Epithelial cell of prostate (primary cell): Measurements from ENCODE around the gene ATG9A.

Experiments used
- DNase-seq: peaks from one replicate; pipeline ENCODE4 v3.0.0-alpha.2; 2011; ENCODE audit warnings: low read depth, low spot score
- H3K27ac ChIP-seq: fragments of 450-650 bp; 2 replicates; pipeline ENCODE4 v1.5.1; 2017; ENCODE audit warnings: mild to moderate bottlenecking

The ATG9A gene

DNA sequence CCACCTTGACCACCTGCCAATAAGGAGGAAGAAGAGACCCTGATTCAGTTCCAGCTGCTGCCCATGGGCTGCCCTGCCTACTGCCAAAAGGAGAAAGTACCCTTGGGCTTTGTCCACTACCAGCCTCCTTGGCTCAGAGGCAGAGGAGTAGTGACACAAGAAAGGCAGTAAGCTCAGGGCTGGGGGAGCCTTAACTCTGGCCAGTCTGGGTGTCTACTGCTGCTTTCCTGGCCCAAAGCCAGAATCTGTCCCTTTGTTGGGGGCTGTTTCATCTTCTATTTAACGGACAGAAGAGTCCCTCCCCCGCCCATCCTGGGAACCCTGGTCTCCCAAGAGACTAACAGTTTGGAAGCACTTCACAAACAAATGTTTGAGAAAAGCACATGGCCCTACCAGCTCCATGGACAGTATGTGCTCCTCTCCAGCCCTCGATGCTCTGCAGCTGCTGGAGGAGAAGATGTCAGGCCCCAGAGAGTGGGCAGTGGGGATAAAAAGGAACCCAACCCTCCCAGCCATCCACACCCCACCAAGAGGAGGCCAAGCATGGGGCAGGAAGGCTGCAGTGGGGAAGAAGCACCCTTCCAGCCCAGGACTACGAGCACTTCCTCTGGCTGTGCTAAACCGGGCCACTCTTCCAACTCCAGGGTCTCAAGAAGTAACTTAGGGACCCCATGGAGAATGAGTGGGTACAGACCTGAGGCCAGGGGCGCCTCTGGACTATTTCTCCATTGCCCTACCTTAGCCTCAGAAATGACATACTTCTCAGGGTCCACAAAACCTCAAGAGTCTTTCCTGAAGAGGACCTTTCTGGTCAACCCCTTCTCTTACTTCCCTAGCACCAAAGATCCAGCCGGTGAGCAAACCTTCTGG, 1.2 kb downstream of the ATG9A start:
- H3K27ac ChIP-seq, result peak overlapping the region; percentile 92
- no peak for DNase-seq

- DNase-seq, result no peak
- H3K27ac ChIP-seq, result no peak overlapping the region
Observed at GRCh38 chr2:219225350-219225749, 4.1 kb downstream of the ATG9A start.

GRCh38 chr2:219223831-219224610, 5.4 kb downstream of the ATG9A start:
- DNase-seq, result no peak
- no peak overlapping the region for H3K27ac ChIP-seq

GRCh38 chr2:219221957-219222518, 7.4 kb downstream of the ATG9A start:
- no peak overlapping the region for H3K27ac ChIP-seq
- no peak for DNase-seq

GRCh38 chr2:219220652-219221402, 8.6 kb downstream of the ATG9A start:
- DNase-seq, result no peak
- H3K27ac ChIP-seq, result no peak overlapping the region

GRCh38 chr2:219219784-219220532, 9.5 kb downstream of the ATG9A start:
- no peak for DNase-seq
- no peak overlapping the region for H3K27ac ChIP-seq

DNA sequence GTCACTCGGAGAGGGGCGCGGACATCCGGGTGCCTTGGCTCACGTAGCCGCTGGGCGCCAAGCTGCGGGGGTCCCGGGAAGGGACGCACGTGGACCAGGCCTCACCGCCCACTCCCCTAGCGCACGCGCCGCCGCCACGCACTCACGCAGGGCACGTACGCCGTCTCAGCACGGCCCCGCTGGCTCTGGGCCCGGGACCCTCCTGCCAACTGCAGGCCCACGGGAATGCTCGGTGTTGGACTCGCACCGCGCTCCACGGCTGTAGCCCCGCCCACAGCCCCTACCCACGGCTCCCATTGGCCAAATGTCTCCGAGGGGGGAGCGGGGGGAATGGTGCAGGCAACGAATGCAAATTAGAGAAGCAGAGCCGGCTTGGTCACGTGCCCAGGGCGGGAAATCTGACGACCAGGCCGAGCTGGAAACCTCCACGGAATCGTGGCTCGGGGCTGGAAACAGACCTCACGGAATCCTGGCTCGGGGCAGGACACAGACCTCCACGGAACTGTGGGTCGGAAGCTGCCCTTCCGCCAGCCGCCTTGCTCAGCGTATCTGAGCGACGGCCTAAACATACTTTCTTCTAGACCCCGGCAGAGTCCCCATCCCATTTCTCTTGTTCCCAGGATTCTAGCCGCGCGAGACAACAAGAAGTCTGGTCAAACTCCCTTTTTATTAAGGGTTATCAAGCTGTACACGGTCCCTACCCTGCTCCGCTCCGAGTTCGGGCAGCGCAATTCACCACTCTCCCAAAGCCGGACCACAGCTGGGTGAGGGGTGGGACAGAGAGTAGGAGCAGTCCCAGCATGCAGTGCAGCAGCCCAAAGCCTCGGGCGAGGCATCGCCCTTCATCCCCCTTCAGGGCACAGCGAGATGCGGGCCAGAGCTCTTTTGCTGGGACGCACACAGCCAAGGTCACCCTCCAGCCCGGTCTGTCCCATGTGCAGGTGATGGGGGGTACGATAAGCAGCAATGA, 10.4 kb downstream of the ATG9A start, which contains the start of gene ABCB6:
Gene ABCB6, minus strand, starts transcription at position 227 of the 970 bp plus-strand sequence. CDS start 285 bp downstream, outside the sequence.
- peak within 1 kb of the TSS; percentile 83 for H3K27ac ChIP-seq
- DNase-seq, result peak; percentile 14

DNA sequence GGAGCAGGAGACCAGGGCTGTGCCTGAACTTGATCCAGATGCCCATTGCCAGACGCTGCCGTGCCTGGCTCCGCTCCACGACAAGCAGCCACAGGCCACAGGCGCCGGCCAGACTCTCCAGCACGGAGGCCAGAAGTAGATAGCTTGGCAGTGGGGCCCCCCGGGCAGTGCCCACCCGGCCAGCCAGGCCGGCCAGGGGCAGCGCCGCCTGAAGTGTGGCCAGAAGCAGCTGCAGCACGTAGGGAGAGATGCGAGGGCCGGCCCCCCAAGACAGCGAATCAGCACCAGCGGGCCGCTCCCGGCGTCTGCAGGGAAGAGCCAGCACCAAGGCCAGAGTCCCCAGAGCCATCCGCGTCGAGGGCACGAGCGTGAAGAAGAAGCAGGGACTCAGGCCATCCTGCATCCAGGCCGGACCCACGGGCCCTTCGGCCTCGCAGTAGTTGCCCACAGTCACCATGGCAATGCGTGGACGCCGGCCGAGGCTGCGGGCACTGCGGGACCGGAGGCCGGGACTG, 11.2 kb downstream of the ATG9A start:
- H3K27ac ChIP-seq, result peak overlapping the region; percentile 83
- DNase-seq, result no peak

GRCh38 chr2:219216535-219216915, 12.9 kb downstream of the ATG9A start:
- H3K27ac ChIP-seq, result no peak overlapping the region
- DNase-seq, result no peak

DNA sequence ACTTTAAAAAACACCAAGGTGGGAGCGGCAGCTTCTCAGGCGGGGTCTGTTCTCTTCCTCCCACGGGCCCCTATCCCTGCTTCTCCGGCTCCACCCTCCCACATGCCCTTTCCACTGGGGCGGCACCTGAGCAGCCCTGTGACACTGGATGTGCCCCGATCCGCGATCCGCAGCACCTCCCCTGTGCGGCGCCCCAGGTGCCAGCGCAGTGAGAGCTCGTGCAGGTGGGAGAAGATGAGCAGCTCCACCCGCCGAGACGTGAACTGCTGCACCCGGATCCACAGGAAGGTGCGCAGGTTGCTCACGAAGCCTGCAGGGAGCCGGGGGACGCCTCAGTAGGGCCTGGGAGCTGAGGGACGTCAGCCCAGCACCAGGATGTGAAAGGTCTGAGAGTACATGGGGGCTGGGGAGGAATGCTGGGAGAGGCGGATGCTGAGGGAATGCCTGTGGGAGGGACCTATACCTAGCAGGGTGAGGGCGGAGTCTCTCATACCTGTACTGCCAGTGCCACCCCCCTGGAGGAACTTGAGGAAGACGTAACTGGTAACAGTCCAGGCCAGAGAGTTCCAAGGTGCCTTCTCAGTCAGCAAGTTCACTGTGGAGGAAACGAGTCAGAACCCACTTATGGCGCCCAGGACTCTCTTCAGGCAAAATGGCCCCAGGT, 13.4 kb downstream of the ATG9A start:
- no peak overlapping the region for H3K27ac ChIP-seq
- no peak for DNase-seq

DNA sequence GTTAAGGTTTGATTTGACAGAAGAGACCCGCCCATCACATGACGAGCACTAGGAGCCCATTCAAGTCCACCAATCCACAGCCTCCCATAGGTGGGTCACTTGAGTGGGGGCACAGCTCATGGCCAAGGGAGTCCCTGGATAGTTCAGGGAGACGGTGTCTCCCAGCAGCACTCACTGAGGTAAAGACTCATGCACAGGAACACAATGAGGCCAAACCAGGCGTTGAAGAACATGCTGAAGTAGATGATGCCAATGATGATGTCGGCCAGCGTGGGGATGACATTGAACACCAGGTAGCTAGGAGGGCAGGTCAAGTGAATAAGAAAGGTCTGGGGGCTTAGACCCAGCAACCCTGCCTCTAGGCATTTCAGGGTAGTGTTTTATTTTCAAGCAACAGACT, 14.7 kb downstream of the ATG9A start:
- no peak for DNase-seq
- no peak overlapping the region for H3K27ac ChIP-seq

- DNase-seq, result no peak
- no peak overlapping the region for H3K27ac ChIP-seq
Observed at GRCh38 chr2:219214141-219214540, 15.3 kb downstream of the ATG9A start.

- no peak for DNase-seq
- H3K27ac ChIP-seq, result no peak overlapping the region
Observed at GRCh38 chr2:219213486-219214071, 15.9 kb downstream of the ATG9A start.

GRCh38 chr2:219213026-219213415, 16.4 kb downstream of the ATG9A start:
- no peak for DNase-seq
- no peak overlapping the region for H3K27ac ChIP-seq

- no peak overlapping the region for H3K27ac ChIP-seq
- DNase-seq, result no peak
Observed at GRCh38 chr2:219210886-219211362, 18.5 kb downstream of the ATG9A start.

DNA sequence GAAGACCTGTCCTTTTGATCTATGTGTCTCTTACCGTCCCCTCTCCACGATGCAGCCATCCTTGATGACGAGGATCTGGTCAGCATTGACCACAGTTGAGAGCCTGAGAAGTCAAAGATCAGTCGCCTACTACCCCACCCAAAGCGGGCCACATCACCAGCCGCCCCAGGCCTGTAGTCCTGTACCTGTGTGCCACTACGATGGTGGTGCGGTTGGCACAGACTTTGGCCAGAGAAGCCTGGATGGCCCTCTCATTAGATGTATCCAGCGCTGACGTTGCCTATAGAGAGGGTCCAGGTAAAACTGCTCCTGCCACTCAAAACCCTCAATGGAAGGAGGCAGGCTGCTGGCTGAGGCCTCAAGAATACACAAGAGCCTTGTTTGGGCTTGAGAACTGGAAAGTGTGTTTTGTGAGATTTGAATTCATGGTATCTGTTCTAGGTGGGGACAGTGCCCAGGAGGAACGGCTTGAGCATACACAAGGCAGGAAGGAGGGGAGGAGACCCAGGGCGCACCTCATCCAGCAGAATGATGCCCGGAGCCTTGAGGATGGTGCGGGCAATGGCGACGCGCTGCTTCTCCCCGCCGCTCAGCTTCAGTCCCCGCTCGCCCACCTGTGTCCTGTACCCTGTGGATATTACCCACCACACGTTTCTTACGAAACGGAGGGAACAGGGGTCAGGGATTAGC, 19.1 kb downstream of the ATG9A start:
- H3K27ac ChIP-seq, result no peak overlapping the region
- DNase-seq, result no peak
